Measurements from ENCODE around the gene SLC39A12.
"Not testable (repeated sequence)": the region's sequence is repeated elsewhere in the genome, so short reads cannot be mapped to it uniquely, and the experiment has no call there.

SLC39A12 gene

GRCh38 chr10:17951868-17952371, at the start of gene SLC39A12:
Gene SLC39A12, plus strand, starts transcription at chr10:17951918. Its CDS starts 1,359 bp downstream, at chr10:17953277.
- DNase-seq = no peak

- DNase-seq = no peak
These were observed 47.2 kb upstream of the SLC39A12 start for GRCh38 chr10:17904564-17904963.

- no peak for DNase-seq
These were observed 46.2 kb upstream of the SLC39A12 start for GRCh38 chr10:17905491-17905890.

GRCh38 chr10:17906002-17906401, 45.7 kb upstream of the SLC39A12 start:
- DNase-seq = no peak

GRCh38 chr10:17907641-17908040, 44.1 kb upstream of the SLC39A12 start:
- no peak for DNase-seq

- DNase-seq = no peak
These were observed 41.5 kb upstream of the SLC39A12 start for GRCh38 chr10:17910125-17910789.

- no peak for DNase-seq
These were observed 39.0 kb upstream of the SLC39A12 start for GRCh38 chr10:17912754-17913153.

GRCh38 chr10:17913604-17914003, 38.1 kb upstream of the SLC39A12 start:
- no peak for DNase-seq

GRCh38 chr10:17914169-17915045, 37.3 kb upstream of the SLC39A12 start:
- no peak for DNase-seq

GRCh38 chr10:17915181-17915580, 36.5 kb upstream of the SLC39A12 start:
- DNase-seq = no peak

GRCh38 chr10:17918187-17918903, 33.4 kb upstream of the SLC39A12 start:
- DNase-seq = no peak

- DNase-seq = no peak
These were observed 30.3 kb upstream of the SLC39A12 start for GRCh38 chr10:17921378-17921777.

GRCh38 chr10:17923728-17924127, 28.0 kb upstream of the SLC39A12 start:
- no peak for DNase-seq

GRCh38 chr10:17943033-17943745, 8.5 kb upstream of the SLC39A12 start:
- no peak for DNase-seq

- not testable (repeated sequence) for DNase-seq
These were observed 1.4 kb upstream of the SLC39A12 start for GRCh38 chr10:17950269-17950668.

GRCh38 chr10:17950726-17951125, 992 bp upstream of the SLC39A12 start:
- no peak for DNase-seq

GRCh38 chr10:17954372-17954771, 2.7 kb downstream of the SLC39A12 start:
- not testable (repeated sequence) for DNase-seq

- DNase-seq = no peak
These were observed 3.1 kb downstream of the SLC39A12 start for GRCh38 chr10:17954861-17955260.

- DNase-seq = no peak
These were observed 6.3 kb downstream of the SLC39A12 start for GRCh38 chr10:17958049-17958448.

GRCh38 chr10:17959870-17960269, 8.2 kb downstream of the SLC39A12 start:
- DNase-seq = no peak

GRCh38 chr10:17961551-17962422, 10.1 kb downstream of the SLC39A12 start:
- DNase-seq = no peak

- no peak for DNase-seq
These were observed 11.7 kb downstream of the SLC39A12 start for GRCh38 chr10:17963431-17963830.
